K562 (cell line): ENCODE measurements around the gene KCND3. TPM values are rescaled to one million over a fixed set of nuclear protein-coding genes. Genes with fewer than 3 reads are reported as not detected.

ENCODE experiments used
- ATAC-seq: fragments of 200-7000 bp; cut with Tn5 transposase; 3 replicates; pipeline ENCODE4 v1.9.1; 2020; ENCODE audit warnings: moderate library complexity
- BruUV-seq: library from RNA; stranded (reverse); fragments of 400-500 nt; replicated peaks from 2 replicates; lab custom pipeline; 2021; lab: Mats Ljungman, UMichigan
- CTCF ChIA-PET: fragments of 300-600 bp; formaldehyde crosslinking; extraction: SDS; loops from one replicate; lab custom pipeline; 2021; ENCODE audit warnings: low intra/inter-chr PET ratio; lab: Yijun Ruan, JAX
- POLR2A ChIA-PET: fragments of 300-600, 350-650 bp; sonication (Branson Sonifier 250); formaldehyde crosslinking; extraction: SDS; loops from one replicate; lab custom pipeline; 2021; ENCODE audit warnings: antibody characterized with exemption, inconsistent platforms; lab: Yijun Ruan, JAX
- DNase-seq, 4 experiments: peaks; one replicate each; pipeline versions ENCODE4 v3.0.0 to v3.0.0-alpha.2; 2011 to 2018; ENCODE audit warnings: low spot score in 3 of 4, mixed read lengths in 3 of 4; ENCODE audit errors: extremely low read depth in 1 of 4
- FAIRE-seq: peaks from 2 replicates; lab custom pipeline; 2011; peaks lifted over from hg19 to GRCh38; lab: Jason Lieb, UNC
- H2AFZ ChIP-seq: 2 replicates; pipeline ENCODE4 v1.6.0; 2011; ENCODE audit warnings: low read depth, low read length, control low read depth, inconsistent platforms
- H3K27ac ChIP-seq: fragments of 200-600 bp; 3 replicates; pipeline ENCODE4 v1.8.0; 2011; ENCODE audit warnings: low read depth, mild to moderate bottlenecking, control low read depth, inconsistent platforms, low read length, moderate library complexity, mixed read lengths; ENCODE audit errors: extremely low read depth
- H3K27me3 ChIP-seq, 2 experiments: fragments of 300-600 bp in 1 of 2; 2 replicates in 1 of 2; 3 replicates in 1 of 2; pipeline versions ENCODE4 v1.6.0 to v1.8.0; 2011; ENCODE audit warnings: inconsistent platforms in 2 of 2, low read length in 2 of 2, mild to moderate bottlenecking in 1 of 2, mixed read lengths in 1 of 2, moderate library complexity in 1 of 2; ENCODE audit not compliant: control insufficient read depth in 2 of 2, insufficient read depth in 2 of 2
- H3K36me3 ChIP-seq: fragments of 300-600 bp; 3 replicates; pipeline ENCODE4 v1.8.0; 2011; ENCODE audit warnings: mild to moderate bottlenecking, low read length, inconsistent platforms; ENCODE audit not compliant: control insufficient read depth, insufficient read depth
- H3K4me1 ChIP-seq, 2 experiments: fragments of 200-600 bp in 1 of 2; replicated peaks in 1 of 2; 2 replicates in 1 of 2; 3 replicates in 1 of 2; pipeline versions ENCODE4 v1.5.1 to v1.8.0; 2011; ENCODE audit warnings: inconsistent platforms in 2 of 2, low read length in 2 of 2, mild to moderate bottlenecking in 1 of 2, mixed read lengths in 1 of 2, moderate library complexity in 1 of 2; ENCODE audit not compliant: control insufficient read depth in 2 of 2, insufficient read depth in 2 of 2
- H3K4me2 ChIP-seq: 2 replicates; pipeline ENCODE4 v1.6.1; 2011; ENCODE audit warnings: low read length, control low read depth, inconsistent platforms, mixed read lengths; ENCODE audit not compliant: insufficient read depth
- H3K4me3 ChIP-seq: fragments of 200-600 bp; sonication (generic), shearing (Covaris generic); 2 replicates; pipeline ENCODE4 v1.5.1; 2016; ENCODE audit warnings: control low read depth, inconsistent platforms
- H3K79me2 ChIP-seq: fragments of 200-600 bp; 3 replicates; pipeline ENCODE4 v1.8.0; 2011; ENCODE audit warnings: low read length, inconsistent platforms; ENCODE audit not compliant: control insufficient read depth, insufficient read depth
- H3K9ac ChIP-seq, 2 experiments: 2 replicates each; pipeline versions ENCODE4 v1.6.0 to v1.6.1; 2011; ENCODE audit warnings: low read depth in 2 of 2, low read length in 2 of 2, control low read depth in 1 of 2, inconsistent platforms in 1 of 2, mild to moderate bottlenecking in 1 of 2, mixed read lengths in 1 of 2; ENCODE audit not compliant: insufficient read depth in 1 of 2
- H3K9me1 ChIP-seq: one replicate; pipeline ENCODE4 v1.6.0; 2011; ENCODE audit warnings: inconsistent platforms, mild to moderate bottlenecking, low read length, moderate library complexity; ENCODE audit not compliant: control insufficient read depth, insufficient read depth
- H3K9me3 ChIP-seq: replicated peaks from 2 replicates; pipeline ENCODE4 v1.5.1; 2011; ENCODE audit warnings: low read depth, low read length, inconsistent platforms; ENCODE audit not compliant: control insufficient read depth, insufficient read depth
- H4K20me1 ChIP-seq: replicated peaks from 2 replicates; pipeline ENCODE4 v1.6.1; 2011; ENCODE audit warnings: low read length, inconsistent platforms, mixed read lengths; ENCODE audit not compliant: control insufficient read depth, insufficient read depth
- HLTF ChIP-seq: fragments of 450-650 bp; IDR thresholded peaks from 2 replicates; pipeline ENCODE4 v1.6.1; 2016
- MTF1 ChIP-seq: fragments of 250-450 bp; sonication (Bioruptor Pico); IDR thresholded peaks from 2 replicates; pipeline ENCODE4 v1.9.0; 2021; ENCODE audit warnings: moderate library complexity, mild to moderate bottlenecking, inconsistent platforms, borderline replicate concordance
- TAL1 ChIP-seq: fragments of 450-650 bp; IDR thresholded peaks from 2 replicates; pipeline ENCODE4 v1.6.1; 2016; ENCODE audit warnings: mild to moderate bottlenecking
- ZNF668 ChIP-seq: fragments of 250-450 bp; sonication (Bioruptor Pico); IDR thresholded peaks from 2 replicates; pipeline ENCODE4 v1.8.0; 2022; ENCODE audit warnings: mild to moderate bottlenecking, inconsistent platforms
- WGBS: fragments of 100-300 bp; shearing (Covaris generic); methylation state at CpG from one replicate; pipeline ENCODE4 v1.1.6; 2016; ENCODE audit warnings: low coverage, mixed read lengths; ENCODE audit not compliant: insufficient coverage; ENCODE audit errors: missing lambda C conversion rate; 5-methylcytosine and 5-hydroxymethylcytosine counted together
- in situ Hi-C: fragments of 300-500 bp; cut with MboI; formaldehyde crosslinking; loops from 4 replicates; pipeline ENCODE4 v1.15.0; 2018; ENCODE audit warnings: inconsistent platforms, mixed read lengths
- intact Hi-C: fragments of 100-400 bp; cut with micrococcal nuclease; formaldehyde crosslinking; loops from 2 replicates; pipeline ENCODE4 v1.14.2; 2022
- polyA plus RNA-seq, 8 experiments: library from polyadenylated mRNA; depleted of rRNA in 4 of 8; stranded (reverse) in 5 of 8; unstranded in 3 of 8; fragments of >200 nt; fragmentation: Nextera tagmentation in 2 of 8; fragmentation: Illumina TruSeq in 1 of 8; extraction: Ambion mirVana in 2 of 8; extraction: Trizol in 1 of 8; gene quantifications; 2 replicates each; pipeline versions ENCODE4 v1.2.1 to v1.2.3, GENCODE V29; 2011 to 2014; ENCODE audit warnings: inconsistent platforms in 1 of 8, missing spikeins in 1 of 8
- total RNA-seq, 7 experiments: library from RNA; depleted of rRNA in 6 of 7; stranded (reverse); fragments of >200 nt in 6 of 7; fragmentation: Illumina TruSeq in 2 of 7; extraction: Trizol in 2 of 7; gene quantifications; 2 replicates each; pipeline versions ENCODE4 v1.2.1 to v1.2.3, GENCODE V29; 2011 to 2021; ENCODE audit warnings: low replicate concordance in 1 of 7
- TF ChIP-seq, protein P1 (sequence below), 2 experiments: fragments of 450-650 bp in 1 of 2; sonication (generic) in 1 of 2; formaldehyde crosslinking in 1 of 2; IDR thresholded peaks in 1 of 2; conservative IDR thresholded peaks in 1 of 2; 2 replicates each; pipeline versions ENCODE4 v1.6.1 to v1.8.1; 2016 to 2023; ENCODE audit warnings: mild to moderate bottlenecking in 2 of 2, moderate library complexity in 2 of 2, inconsistent platforms in 1 of 2, missing genetic modification reagents in 1 of 2

KCND3 gene
- total and polyA plus RNA-seq, 9 of the 15 experiments (the other 6 are each of a cell fraction or from before 2014, with no cell fraction given) = not detected

- no peaks in the 10 kb centered on the region for H3K9me3 ChIP-seq
- no peaks in the 10 kb centered on the region for H3K9me1 ChIP-seq
- peaks cover 13 to 55% of the 10 kb centered on the region in 2 experiments for H3K27me3 ChIP-seq
- 0 out of 5 replicates have a peak, but pooled peaks cover 0 to 3% of the 10 kb centered on the region in 2 experiments for H3K4me1 ChIP-seq
- H3K27ac ChIP-seq = no peak overlapping the region
- no peak for TF ChIP-seq TAL1
- TF ChIP-seq MTF1 = no peak
- TF ChIP-seq, protein P1, sequence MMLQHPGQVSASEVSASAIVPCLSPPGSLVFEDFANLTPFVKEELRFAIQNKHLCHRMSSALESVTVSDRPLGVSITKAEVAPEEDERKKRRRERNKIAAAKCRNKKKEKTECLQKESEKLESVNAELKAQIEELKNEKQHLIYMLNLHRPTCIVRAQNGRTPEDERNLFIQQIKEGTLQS (IDR thresholded peaks at IDR 0.05) = no peak
- TF ChIP-seq, protein P1 (CRISPR knock-in tag; conservative IDR thresholded peaks at IDR 0.05) = no peak
- TF ChIP-seq ZNF668 (CRISPR knock-in tag) = no peak
- no peak for TF ChIP-seq HLTF
- intact Hi-C loops (no loop called here), in situ Hi-C loops (no loop called here)
- POLR2A ChIA-PET = interaction anchor here (0.6 to 2.0 kb wide), 2 partner anchors 10 to 459 kb away, joined by 3 to 7 read pairs; no protein-coding TSS in a partner anchor
- H3K9ac ChIP-seq = no peak overlapping the region
- FAIRE-seq (no peak), ATAC-seq (no peak), DNase-seq (no peak)
- 0% methylated on average over 5 of the region's 5 CpGs for WGBS
- H3K4me2 ChIP-seq = no peak overlapping the region
- CTCF ChIA-PET = no interaction called here
- H4K20me1 ChIP-seq = 0 out of 2 replicates have a peak, but pooled peaks cover 3% of the 10 kb centered on the region
- H3K79me2 ChIP-seq = no peaks in the 10 kb centered on the region
- no peak overlapping the region for H2AFZ ChIP-seq
- no peaks in the 10 kb centered on the region for H3K36me3 ChIP-seq
- BruUV-seq = no TSS peak
- H3K4me3 ChIP-seq = no peak overlapping the region
Measured at GRCh38 chr1:111818546-111818945, 170.9 kb downstream of the KCND3 start.
